Endothelial cell of umbilical vein (primary cell): ENCODE measurements around the gene ABL1. TPM values are rescaled to one million over a fixed set of nuclear protein-coding genes. Genes with fewer than 3 reads are reported as not detected.

ENCODE experiments used
- BruUV-seq: library from RNA; stranded (reverse); fragments of 400-500 nt; replicated peaks from 2 replicates; lab custom pipeline; 2021; lab: Mats Ljungman, UMichigan
- CTCF ChIA-PET: fragments of 300-600, 350-600 bp; sonication (Branson Sonifier 250); formaldehyde crosslinking; loops from one replicate; lab custom pipeline; 2021; ENCODE audit warnings: antibody characterized with exemption, inconsistent platforms; lab: Charles Lee
- POLR2A ChIA-PET: fragments of 300-600, 350-600 bp; sonication (Branson Sonifier 250); formaldehyde crosslinking; loops from one replicate; lab custom pipeline; 2021; ENCODE audit warnings: antibody characterized with exemption, inconsistent platforms; lab: Charles Lee
- DNase-seq: peaks from one replicate; pipeline ENCODE4 v3.0.0-alpha.2; 2011; ENCODE audit warnings: low read depth, low spot score
- FAIRE-seq: peaks from 2 replicates; lab custom pipeline; 2011; peaks lifted over from hg19 to GRCh38; lab: Jason Lieb, UNC
- H2AFZ ChIP-seq: 2 replicates; pipeline ENCODE4 v1.6.0; 2012; ENCODE audit warnings: low read depth, low read length, control low read depth, inconsistent platforms
- H3K27ac ChIP-seq: 2 replicates; pipeline ENCODE4 v1.5.1; 2011; ENCODE audit warnings: low read depth, mild to moderate bottlenecking, control low read depth, low read length, moderate library complexity; ENCODE audit not compliant: insufficient read depth
- H3K27me3 ChIP-seq, 2 experiments: 2 replicates each; pipeline versions ENCODE4 v1.6.0 to v1.6.1; 2011; ENCODE audit warnings: low read length in 2 of 2, mixed read lengths in 1 of 2; ENCODE audit not compliant: control insufficient read depth in 2 of 2, insufficient read depth in 2 of 2
- H3K36me3 ChIP-seq, 2 experiments: 2 replicates in 1 of 2; 3 replicates in 1 of 2; pipeline ENCODE4 v1.5.1; 2011; ENCODE audit warnings: low read length in 2 of 2, mild to moderate bottlenecking in 1 of 2, moderate library complexity in 1 of 2; ENCODE audit not compliant: control insufficient read depth in 2 of 2, insufficient read depth in 2 of 2; ENCODE audit errors: extremely low read depth in 1 of 2
- H3K4me1 ChIP-seq: 3 replicates; pipeline ENCODE4 v1.5.1; 2011; ENCODE audit warnings: mild to moderate bottlenecking, low read length; ENCODE audit not compliant: control insufficient read depth, insufficient read depth; ENCODE audit errors: extremely low read depth
- H3K4me2 ChIP-seq: 2 replicates; pipeline ENCODE4 v1.6.1; 2011; ENCODE audit warnings: low read length, control low read depth, mixed read lengths; ENCODE audit not compliant: insufficient read depth
- H3K4me3 ChIP-seq, 3 experiments: fragments of 200-600 bp in 1 of 3; sonication (generic), shearing (Covaris generic) in 1 of 3; replicated peaks in 1 of 3; 2 replicates each; pipeline ENCODE4 v1.5.1; 2011 to 2016; ENCODE audit warnings: control low read depth in 3 of 3, low read length in 3 of 3, mild to moderate bottlenecking in 2 of 3, inconsistent platforms in 1 of 3, low read depth in 1 of 3, moderate library complexity in 1 of 3; ENCODE audit not compliant: insufficient read depth in 1 of 3
- H3K79me2 ChIP-seq: 2 replicates; pipeline ENCODE4 v1.6.0; 2012; ENCODE audit warnings: low read length, inconsistent platforms; ENCODE audit not compliant: control insufficient read depth, insufficient read depth
- H3K9ac ChIP-seq: replicated peaks from 2 replicates; pipeline ENCODE3; 2011; ENCODE audit warnings: low read length, control low read depth; ENCODE audit not compliant: insufficient read depth; ENCODE audit errors: extremely low read depth
- H3K9me1 ChIP-seq: replicated peaks from 3 replicates; pipeline ENCODE4 v1.6.0; 2011; ENCODE audit warnings: mild to moderate bottlenecking, low read length; ENCODE audit not compliant: control insufficient read depth, insufficient read depth; ENCODE audit errors: extremely low read depth
- H3K9me3 ChIP-seq: replicated peaks from 2 replicates; pipeline ENCODE4 v1.5.1; 2012; ENCODE audit warnings: low read length, inconsistent platforms; ENCODE audit not compliant: control insufficient read depth, insufficient read depth
- H4K20me1 ChIP-seq: replicated peaks from 2 replicates; pipeline ENCODE3; 2011; ENCODE audit warnings: mild to moderate bottlenecking, low read length; ENCODE audit not compliant: control insufficient read depth, insufficient read depth; ENCODE audit errors: extremely low read depth
- FOS ChIP-seq: IDR thresholded peaks from 2 replicates; pipeline ENCODE4 v1.6.1; 2011; ENCODE audit warnings: mild to moderate bottlenecking, low read length, moderate library complexity, borderline replicate concordance; ENCODE audit not compliant: insufficient read depth
- GATA2 ChIP-seq: IDR thresholded peaks from 2 replicates; pipeline ENCODE4 v1.7.0; 2011; ENCODE audit warnings: low read depth, mild to moderate bottlenecking, moderate library complexity, mixed read lengths, low read length; ENCODE audit not compliant: insufficient read length, insufficient read depth
- JUN ChIP-seq: IDR thresholded peaks from 2 replicates; pipeline ENCODE4 v1.6.1; 2011; ENCODE audit warnings: borderline replicate concordance, low read depth; ENCODE audit not compliant: insufficient read length, insufficient read depth
- dilution Hi-C: fragments of 300-500 bp; cut with MboI; formaldehyde crosslinking; loops from one replicate; pipeline ENCODE4 v1.15.0; 2019; ENCODE audit warnings: low sequenced_read_pairs; ENCODE audit not compliant: extremely low pct_ligation_motif_present
- intact Hi-C: fragments of 100-400 bp; cut with micrococcal nuclease; formaldehyde crosslinking; loops from one replicate; pipeline ENCODE4 v1.10.0; 2022
- polyA plus RNA-seq, 4 experiments: library from polyadenylated mRNA; depleted of rRNA in 3 of 4; stranded (reverse) in 3 of 4; unstranded in 1 of 4; fragments of >200 nt; gene quantifications; 2 replicates each; pipeline versions ENCODE4 v1.2.1 to v1.2.3, GENCODE V29; 2011 to 2012; ENCODE audit warnings: missing spikeins in 1 of 4
- total RNA-seq: library from RNA; stranded (reverse); gene quantifications from 2 replicates; pipeline ENCODE4 v1.2.3, GENCODE V29; 2021
- TF ChIP-seq, protein P1 (sequence below): IDR thresholded peaks from 2 replicates; pipeline ENCODE4 v1.6.1; 2011; ENCODE audit not compliant: insufficient read depth, insufficient read length
- TF ChIP-seq, protein P2 (sequence below), 2 donors: IDR thresholded peaks; 1 replicate in 1 of 2; 2 replicates in 1 of 2; pipeline ENCODE4 v1.5.1; 2011; ENCODE audit warnings: low read length in 2 of 2, mild to moderate bottlenecking in 2 of 2, moderate library complexity in 2 of 2, control low read depth in 1 of 2, inconsistent platforms in 1 of 2, low read depth in 1 of 2; ENCODE audit not compliant: insufficient read depth in 1 of 2; ENCODE audit errors: extremely low read depth in 1 of 2

ABL1 gene
- total and polyA plus RNA-seq, 2 donors (not counting 3 experiments of a cell fraction or from before 2014, with no cell fraction given): 32.1 to 87.1 TPM

DNA sequence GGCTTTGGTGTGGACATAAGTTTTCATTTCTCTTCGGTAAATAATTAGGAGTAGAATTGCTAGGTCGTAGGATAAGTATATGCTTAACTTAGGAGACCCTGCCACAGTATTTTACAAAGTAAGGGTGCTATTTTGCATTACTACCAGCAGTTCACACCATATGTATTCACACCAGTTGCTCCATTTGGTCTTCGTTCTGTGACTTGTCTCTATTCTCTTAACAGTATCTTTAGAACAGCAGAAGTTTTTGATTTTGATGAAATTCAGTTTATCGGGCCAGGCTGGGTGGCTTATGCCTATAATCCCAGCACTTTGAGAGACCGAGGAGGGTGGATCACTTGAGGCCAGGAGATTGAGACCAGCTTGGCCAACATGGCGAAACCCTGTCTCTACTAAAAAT, 17.1 kb upstream of the ABL1 start:
- CTCF ChIA-PET: no interaction called here
- Histone ChIP-seq H3K27ac (no peak overlapping the region), H3K36me3 (no peaks in the 10 kb centered on the region), H3K4me3 (no peak overlapping the region), H3K4me2 (no peak overlapping the region), H2AFZ (no peak overlapping the region), H3K79me2 (peaks cover 5% of the 10 kb centered on the region), H4K20me1 (no peaks in the 10 kb centered on the region), H3K9ac (no peak overlapping the region), H3K27me3 (no peaks in the 10 kb centered on the region), H3K4me1 (no peaks in the 10 kb centered on the region), H3K9me3 (no peaks in the 10 kb centered on the region), H3K9me1 (no peaks in the 10 kb centered on the region)
- dilution Hi-C loops (no loop called here), intact Hi-C loops (no loop called here)
- TF ChIP-seq, protein P1, sequence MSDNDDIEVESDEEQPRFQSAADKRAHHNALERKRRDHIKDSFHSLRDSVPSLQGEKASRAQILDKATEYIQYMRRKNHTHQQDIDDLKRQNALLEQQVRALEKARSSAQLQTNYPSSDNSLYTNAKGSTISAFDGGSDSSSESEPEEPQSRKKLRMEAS: no peak
- TF ChIP-seq, protein P2, sequence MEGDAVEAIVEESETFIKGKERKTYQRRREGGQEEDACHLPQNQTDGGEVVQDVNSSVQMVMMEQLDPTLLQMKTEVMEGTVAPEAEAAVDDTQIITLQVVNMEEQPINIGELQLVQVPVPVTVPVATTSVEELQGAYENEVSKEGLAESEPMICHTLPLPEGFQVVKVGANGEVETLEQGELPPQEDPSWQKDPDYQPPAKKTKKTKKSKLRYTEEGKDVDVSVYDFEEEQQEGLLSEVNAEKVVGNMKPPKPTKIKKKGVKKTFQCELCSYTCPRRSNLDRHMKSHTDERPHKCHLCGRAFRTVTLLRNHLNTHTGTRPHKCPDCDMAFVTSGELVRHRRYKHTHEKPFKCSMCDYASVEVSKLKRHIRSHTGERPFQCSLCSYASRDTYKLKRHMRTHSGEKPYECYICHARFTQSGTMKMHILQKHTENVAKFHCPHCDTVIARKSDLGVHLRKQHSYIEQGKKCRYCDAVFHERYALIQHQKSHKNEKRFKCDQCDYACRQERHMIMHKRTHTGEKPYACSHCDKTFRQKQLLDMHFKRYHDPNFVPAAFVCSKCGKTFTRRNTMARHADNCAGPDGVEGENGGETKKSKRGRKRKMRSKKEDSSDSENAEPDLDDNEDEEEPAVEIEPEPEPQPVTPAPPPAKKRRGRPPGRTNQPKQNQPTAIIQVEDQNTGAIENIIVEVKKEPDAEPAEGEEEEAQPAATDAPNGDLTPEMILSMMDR (IDR thresholded peaks at IDR 0.05; ENCODE audit: extremely low read depth in 1 of 2, insufficient read depth in 1 of 2, low read depth in 1 of 2, low read length in 2 of 2): no peak
- TF ChIP-seq GATA2 (no peak), FOS (no peak)
- FAIRE-seq (no peak), DNase-seq (no peak)
- POLR2A ChIA-PET: no interaction called here
- no TSS peak for BruUV-seq

DNA sequence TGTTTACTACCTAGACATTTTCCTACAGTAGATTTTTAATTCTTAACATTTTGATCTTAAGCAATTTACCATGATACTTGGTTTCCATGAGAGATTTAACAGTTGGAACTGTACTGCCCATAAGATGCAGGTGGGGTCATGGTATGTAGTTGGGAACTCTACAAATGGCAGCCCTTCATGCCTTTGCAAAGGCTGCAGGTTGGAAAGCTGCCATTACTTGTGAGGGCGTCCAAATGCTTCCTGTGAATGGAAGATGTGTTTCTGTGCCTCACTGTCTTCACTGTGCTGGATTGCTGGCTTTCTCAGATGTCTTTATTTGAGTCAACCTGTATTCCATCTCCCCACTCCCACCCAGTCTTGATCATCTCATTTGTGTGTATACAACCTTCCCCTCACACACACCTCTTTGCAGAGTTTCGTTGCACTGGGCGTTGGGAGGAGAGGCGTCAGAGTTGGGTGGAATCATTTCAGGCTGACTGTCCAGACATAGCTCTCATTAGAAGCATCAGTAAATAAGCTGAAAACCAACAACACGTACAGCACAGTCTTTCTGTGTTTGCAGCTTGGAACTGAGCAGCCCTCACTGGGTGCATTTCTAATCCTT, 14.8 kb upstream of the ABL1 start:
- Histone ChIP-seq H3K9me3 (no peaks in the 10 kb centered on the region), H3K27ac (no peak overlapping the region), H3K27me3 (no peaks in the 10 kb centered on the region), H3K9me1 (no peaks in the 10 kb centered on the region), H2AFZ (no peak overlapping the region), H4K20me1 (peaks cover 3% of the 10 kb centered on the region), H3K4me1 (peaks cover 3% of the 10 kb centered on the region), H3K4me2 (no peak overlapping the region), H3K9ac (no peak overlapping the region), H3K36me3 (no peaks in the 10 kb centered on the region), H3K4me3 (no peak overlapping the region), H3K79me2 (peaks cover 9% of the 10 kb centered on the region)
- CTCF ChIA-PET: no interaction called here
- no TSS peak for BruUV-seq
- no peak for DNase-seq
- intact Hi-C loops: no loop called here
- no peak for FAIRE-seq
- dilution Hi-C loops: no loop called here
- no peak for TF ChIP-seq JUN
- POLR2A ChIA-PET: no interaction called here
